GM12872 (cell line): ENCODE results near the gene MIPEP.

Experiments used
- CTCF ChIP-seq: IDR thresholded peaks from 3 replicates; pipeline ENCODE4 v1.5.1; 2011; ENCODE audit warnings: low read depth, mild to moderate bottlenecking, low read length, moderate library complexity; ENCODE audit not compliant: insufficient read depth

The MIPEP gene

GRCh38 chr13:23695711-23696464 is 193.3 kb downstream of the MIPEP start:
- no peak for TF ChIP-seq CTCF

DNA sequence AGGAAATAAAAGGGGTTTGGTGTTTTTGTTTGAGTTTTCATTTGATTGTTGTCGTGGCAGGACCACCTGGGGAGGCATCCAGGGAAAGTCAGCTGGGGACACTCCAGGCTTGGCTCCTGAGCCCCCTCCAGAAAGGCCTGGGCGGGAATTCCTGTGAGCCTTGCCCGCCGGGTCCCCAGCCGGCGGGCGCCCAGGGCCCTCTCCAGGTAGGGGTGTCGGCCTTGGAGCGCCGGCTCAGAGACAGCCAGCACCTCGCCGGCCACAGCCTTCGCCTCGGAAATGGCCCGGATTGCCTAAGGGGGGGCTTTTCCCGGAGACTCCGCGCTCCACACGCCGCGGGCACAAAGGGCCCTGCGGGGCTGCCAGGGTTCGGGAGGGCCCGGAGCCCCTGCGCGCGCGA is 194.0 kb downstream of the MIPEP start:
- TF ChIP-seq CTCF: no peak

GRCh38 chr13:23692816-23693215 is 196.4 kb downstream of the MIPEP start:
- no peak for TF ChIP-seq CTCF

GRCh38 chr13:23690668-23691067 is 198.5 kb downstream of the MIPEP start:
- TF ChIP-seq CTCF: no peak

GRCh38 chr13:23688336-23688735 is 200.9 kb downstream of the MIPEP start:
- no peak for TF ChIP-seq CTCF

GRCh38 chr13:23687614-23688013 is 201.6 kb downstream of the MIPEP start:
- no peak for TF ChIP-seq CTCF

DNA sequence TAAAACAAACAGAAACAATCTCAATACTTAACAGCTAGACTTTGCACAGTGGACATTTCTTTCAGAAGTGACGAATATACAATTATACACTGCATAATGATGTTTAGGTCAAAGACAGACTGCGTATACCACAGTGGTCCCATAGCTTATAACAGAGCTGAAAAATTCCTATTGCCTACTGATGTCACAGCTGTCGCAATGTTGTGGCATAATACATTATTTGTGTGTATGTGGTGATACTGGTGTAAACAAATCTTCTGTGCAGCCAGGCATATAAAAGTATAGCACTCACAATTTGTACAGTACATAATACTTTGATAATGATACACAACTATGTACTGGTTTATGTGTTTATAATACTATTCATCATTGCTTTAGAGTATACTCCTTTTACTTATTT is 202.3 kb downstream of the MIPEP start:
- no peak for TF ChIP-seq CTCF
